Heart left ventricle (tissue), 13 donors: Measurements from ENCODE around the gene ASF1B.

ENCODE experiments used
- CTCF ChIP-seq, 12 donors: fragments of 200-600 bp; sonication (generic) in 4 of 12; IDR thresholded peaks; one replicate each; pipeline versions ENCODE4 v1.5.0 to v1.8.0; 2018 to 2022; ENCODE audit warnings: antibody characterized with exemption in 12 of 12, mild to moderate bottlenecking in 5 of 12
- POLR2A ChIP-seq, 2 donors: fragments of 450-650 bp; IDR thresholded peaks; one replicate each; pipeline ENCODE4 v1.6.1; 2017; ENCODE audit warnings: antibody characterized with exemption in 2 of 2, mild to moderate bottlenecking in 2 of 2, moderate library complexity in 2 of 2
- donor health status: ischemic (EF 13 %, LVEDD 7.1; RV severe dilation, severe dysfunction).
- donor health status: DM: no; HTN: yes; CAD: no.
- donor health status: DM: no; HTN: no; CAD: no.
- donor health status: ischemic (EF 25% LVEDD 6.9; RV normal size, moderate dysfunction).
- donor health status: ischemic (EF 25% LVEDD 5.7; RV mildly dilated, moderate dysfunction).
- donor health status: ischemic (EF 35%, LVEDD 5.7; RV mildly dilated, moderate dysfunction).
- donor health status: nonischemic (EF 11% LVEDD 7.7; RV severe dilation, severe dysfunction).
- donor health status: DM: yes; HTN: yes; CAD: no.
- donor health status: PGD.
- donor health status: ischemic (EF 29% LVEDD 5.4; RV normal size, mild dysfunction).
- donor health status: nonischemic (EF 23%, LVEDD 6.1; RV moderate dilation, normal function).

- TF ChIP-seq CTCF (IDR thresholded peaks at IDR 0.05) (no peak), POLR2A (IDR thresholded peaks at IDR 0.05) (no peak)
Measured at GRCh38 chr19:14156971-14157717, 20.8 kb upstream of the ASF1B start.
